Pancreas (tissue), 10 donors: ENCODE results near the gene PVRIG. TPM values are rescaled to one million over a fixed set of nuclear protein-coding genes. Genes with fewer than 3 reads are reported as not detected.
A peak's percentile ranks its signal among the peaks of the same experiment; 100 is the strongest.
"Not testable (repeated sequence)": the region's sequence is repeated elsewhere in the genome, so short reads cannot be mapped to it uniquely, and the experiment has no call there.

ENCODE experiments used
- ATAC-seq, 4 donors: fragments of 200-7000 bp; cut with Tn5 transposase; one replicate each; pipeline versions ENCODE4 v1.8.0 to v1.9.1; 2020; ENCODE audit warnings: mild to moderate bottlenecking in 4 of 4, moderate library complexity in 4 of 4
- DNase-seq, 6 donors: peaks; one replicate each; pipeline ENCODE4 v3.0.0-alpha.2; 2020
- FAIRE-seq: peaks from 2 replicates; lab custom pipeline; 2012; peaks lifted over from hg19 to GRCh38; lab: Jason Lieb, UNC
- H3K27ac ChIP-seq, 4 donors: fragments of 200-600 bp; sonication (generic); 1 replicate in 3 of 4; 2 replicates in 1 of 4; pipeline versions ENCODE4 v1.5.0 to v1.8.0; 2020
- H3K27me3 ChIP-seq, 4 donors: fragments of 200-600 bp; one replicate each; pipeline ENCODE4 v1.8.0; 2021
- H3K36me3 ChIP-seq, 3 donors: fragments of 200-600 bp; sonication (generic) in 1 of 3; one replicate each; pipeline versions ENCODE4 v1.5.0 to v1.8.0; 2020 to 2021
- H3K4me1 ChIP-seq, 3 donors: fragments of 200-600 bp; one replicate each; pipeline ENCODE4 v1.8.0; 2021
- H3K4me3 ChIP-seq, 4 donors: fragments of 200-600 bp; sonication (generic) in 2 of 4; one replicate each; pipeline versions ENCODE4 v1.5.0 to v1.8.0; 2020 to 2021
- H3K9me3 ChIP-seq, 4 donors: fragments of 200-600 bp; one replicate each; pipeline ENCODE4 v1.8.0; 2021
- WGBS, 2 donors: extraction: QIAGEN DNeasy Blood & Tissue Kit; methylation state at CpG; one replicate each; pipeline ENCODE4 v1.1.7; 2013; 5-methylcytosine and 5-hydroxymethylcytosine counted together
- intact Hi-C, 3 donors: fragments of 100-400 bp; cut with DNase I; formaldehyde crosslinking; loops; one replicate each; pipeline versions ENCODE4 v1.11.1 to v1.14.2; 2022
- polyA plus RNA-seq, 2 donors: library from polyadenylated mRNA; stranded (reverse); fragments of 200-250 nt; gene quantifications; one replicate each; pipeline ENCODE4 v1.2.3, GENCODE V29; 2013
- total RNA-seq, 6 donors: library from RNA; stranded (reverse); fragmentation: NEBNext Ultra II Directional in 4 of 6; extraction: Animal tissue kit (Norgen Biotek cat#: 25700) in 4 of 6; gene quantifications; one replicate each; pipeline versions ENCODE4 v1.2.1 to v1.2.4, GENCODE V29; 2021 to 2023
- TF ChIP-seq, protein P1 (sequence below), 4 donors: fragments of 200-600 bp; sonication (generic) in 3 of 4; IDR thresholded peaks; one replicate each; pipeline versions ENCODE4 v1.5.0 to v1.8.0; 2021; ENCODE audit warnings: antibody characterized with exemption in 4 of 4
- donor health status: healthy with polysubstance abuse.
- donor health status: DM: no; HTN: no; CAD: no; lungs with moderate emphysema.
- donor health status: DM: no; HTN: no; CAD: no.
- donor health status: control.
- donor health status: control.
- donor health status: Bipolar disorder and iron deficiency.
- donor health status: DM: yes; HTN: yes; CAD: no.
- donor health status: DM: no; HTN: no; CAD: no.
- donor health status: DM: no; HTN: no; CAD: no.
- donor health status: DM: yes; HTN: yes; CAD: no.

Gene PVRIG
- total and polyA plus RNA-seq, 8 donors, result 0.09 to 0.34 (median 0.22) TPM; not detected in 5

DNA sequence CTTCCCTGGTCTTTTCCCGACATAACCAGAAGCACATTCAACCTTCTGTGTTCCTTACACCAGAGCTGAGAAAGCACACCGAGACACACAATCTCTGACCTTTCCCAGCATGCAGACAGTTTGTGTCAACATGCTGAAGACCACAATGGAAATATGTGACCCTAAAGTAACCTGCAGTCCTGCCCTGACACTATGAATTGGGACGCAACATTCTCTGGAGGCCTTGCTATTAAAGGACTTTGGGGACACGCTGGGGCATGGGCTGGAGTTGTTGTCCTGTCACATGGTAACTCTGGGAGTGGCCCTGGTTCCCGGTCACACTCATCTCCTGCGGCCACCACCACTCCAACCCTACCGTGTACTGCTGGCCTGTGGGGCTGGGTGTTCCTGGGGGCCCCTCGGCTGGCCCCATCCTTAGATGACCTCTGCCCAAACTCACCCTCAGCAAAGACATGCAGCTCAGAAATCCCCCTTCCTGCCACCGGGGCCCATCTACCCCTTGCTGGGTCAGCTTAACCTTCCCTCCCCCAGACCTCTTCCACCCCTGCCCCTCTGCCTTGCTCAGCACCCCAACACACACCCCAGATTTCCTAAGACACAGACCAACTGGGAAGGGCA is 25.3 kb downstream of the PVRIG start:
- H3K9me3 ChIP-seq, H3K4me1 ChIP-seq, intact Hi-C loops, DNase-seq, H3K27ac ChIP-seq, FAIRE-seq, H3K27me3 ChIP-seq, H3K36me3 ChIP-seq, ATAC-seq, H3K4me3 ChIP-seq: not testable (repeated sequence)
- 76 to 79% methylated on average over 8 to 9 of the region's 9 CpGs for WGBS, 2 donors

DNA sequence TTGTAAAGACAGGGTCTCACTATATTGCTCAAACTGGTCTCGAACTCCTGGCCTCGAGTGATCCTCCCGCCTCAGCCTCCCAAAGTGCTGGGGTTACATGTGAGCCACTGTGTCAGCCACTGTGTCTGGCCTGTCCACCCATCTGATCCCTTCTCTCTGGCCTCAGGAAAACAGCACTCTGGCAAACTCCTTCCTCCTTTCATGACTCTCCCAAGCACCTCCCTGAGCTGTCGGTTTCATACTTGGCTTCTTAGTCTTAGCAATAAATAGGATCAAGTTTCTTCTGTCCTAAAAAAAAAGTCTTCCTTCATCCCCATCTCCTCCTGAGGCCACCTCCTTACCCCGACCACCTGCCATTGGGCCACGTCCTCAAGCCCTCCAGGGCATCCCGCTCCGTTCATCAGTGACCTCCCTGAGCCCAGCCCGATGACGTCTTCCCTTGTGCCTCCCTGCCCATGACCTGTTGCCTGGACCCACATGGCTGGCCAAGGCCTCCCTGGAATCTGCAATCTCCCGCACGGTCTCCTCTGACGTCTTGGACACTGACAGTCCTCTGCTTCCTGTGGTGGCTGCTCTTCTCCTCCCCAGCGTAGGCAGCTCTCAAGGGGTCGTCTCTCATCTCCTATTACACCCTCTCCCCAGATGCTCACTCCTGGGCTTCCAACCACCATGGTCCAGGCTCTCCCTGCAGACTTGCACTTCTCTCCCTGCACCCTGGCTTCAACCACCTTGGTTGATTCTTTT is 26.5 kb downstream of the PVRIG start:
- FAIRE-seq, H3K9me3 ChIP-seq, H3K36me3 ChIP-seq, H3K27ac ChIP-seq, H3K4me3 ChIP-seq, H3K4me1 ChIP-seq, intact Hi-C loops, ATAC-seq, DNase-seq, H3K27me3 ChIP-seq: not testable (repeated sequence)
- WGBS, 2 donors, result 88 to 90% methylated on average over 15 of the region's 15 CpGs

DNA sequence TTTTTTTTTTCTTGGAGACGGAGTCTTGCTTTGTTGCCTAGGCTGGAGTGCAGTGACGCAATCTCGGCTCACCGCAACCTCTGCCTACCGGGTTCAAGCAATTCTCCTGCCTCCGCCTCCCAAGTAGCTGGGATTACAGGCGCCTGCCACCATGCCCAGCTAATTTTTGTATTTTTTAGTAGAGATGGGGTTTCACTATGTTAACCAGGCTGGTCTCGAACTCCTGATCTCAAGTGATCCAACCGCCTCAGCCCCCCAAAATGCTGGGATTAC is 27.1 kb downstream of the PVRIG start:
- H3K27ac ChIP-seq, DNase-seq, H3K9me3 ChIP-seq, H3K27me3 ChIP-seq, H3K4me3 ChIP-seq, intact Hi-C loops, ATAC-seq, H3K4me1 ChIP-seq, H3K36me3 ChIP-seq, FAIRE-seq: not testable (repeated sequence)
- 95 to 96% methylated on average over 9 of the region's 9 CpGs for WGBS, 2 donors

DNA sequence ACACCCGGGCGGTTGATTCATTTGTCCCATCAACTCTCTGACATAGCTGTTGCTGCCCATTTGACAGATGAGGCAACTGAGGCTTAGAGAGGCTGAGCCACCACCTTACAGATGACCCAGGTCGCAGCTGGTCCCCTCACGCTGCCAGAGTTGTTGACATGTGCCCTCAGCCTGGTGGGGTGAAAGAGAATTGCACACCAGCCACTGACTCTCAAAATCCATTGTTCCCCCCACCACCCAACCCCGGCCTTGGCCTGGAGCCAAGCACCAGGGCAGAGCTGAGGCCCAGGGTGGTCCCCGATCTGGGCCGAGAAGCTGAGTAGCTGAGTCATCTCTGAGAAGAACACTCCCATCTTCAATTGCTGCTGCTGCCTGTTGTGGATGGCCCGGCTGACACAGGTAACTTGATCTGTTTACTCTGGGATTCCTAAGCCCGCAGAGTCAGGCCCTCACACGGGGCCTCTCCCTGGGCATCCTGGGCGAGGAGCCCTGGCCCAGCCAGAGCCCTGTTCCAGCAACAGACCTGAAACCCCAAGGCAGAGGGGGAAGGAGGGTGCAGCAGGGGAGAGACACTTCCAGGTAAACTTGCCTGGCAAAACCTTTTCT is 27.5 kb downstream of the PVRIG start:
- H3K27me3 ChIP-seq, result no peaks in the 10 kb centered on the region
- no peak overlapping the region for H3K27ac ChIP-seq
- FAIRE-seq (no peak), ATAC-seq (peak in 3 of 4 donors; percentile 76 to 88 (median 77)), DNase-seq (peak in 2 of 6 donors; percentile 18 to 60)
- intact Hi-C loops, result no loop called here
- no peaks in the 10 kb centered on the region for H3K9me3 ChIP-seq
- TF ChIP-seq, protein P1, sequence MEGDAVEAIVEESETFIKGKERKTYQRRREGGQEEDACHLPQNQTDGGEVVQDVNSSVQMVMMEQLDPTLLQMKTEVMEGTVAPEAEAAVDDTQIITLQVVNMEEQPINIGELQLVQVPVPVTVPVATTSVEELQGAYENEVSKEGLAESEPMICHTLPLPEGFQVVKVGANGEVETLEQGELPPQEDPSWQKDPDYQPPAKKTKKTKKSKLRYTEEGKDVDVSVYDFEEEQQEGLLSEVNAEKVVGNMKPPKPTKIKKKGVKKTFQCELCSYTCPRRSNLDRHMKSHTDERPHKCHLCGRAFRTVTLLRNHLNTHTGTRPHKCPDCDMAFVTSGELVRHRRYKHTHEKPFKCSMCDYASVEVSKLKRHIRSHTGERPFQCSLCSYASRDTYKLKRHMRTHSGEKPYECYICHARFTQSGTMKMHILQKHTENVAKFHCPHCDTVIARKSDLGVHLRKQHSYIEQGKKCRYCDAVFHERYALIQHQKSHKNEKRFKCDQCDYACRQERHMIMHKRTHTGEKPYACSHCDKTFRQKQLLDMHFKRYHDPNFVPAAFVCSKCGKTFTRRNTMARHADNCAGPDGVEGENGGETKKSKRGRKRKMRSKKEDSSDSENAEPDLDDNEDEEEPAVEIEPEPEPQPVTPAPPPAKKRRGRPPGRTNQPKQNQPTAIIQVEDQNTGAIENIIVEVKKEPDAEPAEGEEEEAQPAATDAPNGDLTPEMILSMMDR (IDR thresholded peaks at IDR 0.05), result no peak
- no peaks in the 10 kb centered on the region for H3K4me1 ChIP-seq
- 51 to 62% methylated on average over 11 of the region's 11 CpGs for WGBS, 2 donors
- H3K36me3 ChIP-seq, result no peaks in the 10 kb centered on the region
- H3K4me3 ChIP-seq, result no peak overlapping the region

DNA sequence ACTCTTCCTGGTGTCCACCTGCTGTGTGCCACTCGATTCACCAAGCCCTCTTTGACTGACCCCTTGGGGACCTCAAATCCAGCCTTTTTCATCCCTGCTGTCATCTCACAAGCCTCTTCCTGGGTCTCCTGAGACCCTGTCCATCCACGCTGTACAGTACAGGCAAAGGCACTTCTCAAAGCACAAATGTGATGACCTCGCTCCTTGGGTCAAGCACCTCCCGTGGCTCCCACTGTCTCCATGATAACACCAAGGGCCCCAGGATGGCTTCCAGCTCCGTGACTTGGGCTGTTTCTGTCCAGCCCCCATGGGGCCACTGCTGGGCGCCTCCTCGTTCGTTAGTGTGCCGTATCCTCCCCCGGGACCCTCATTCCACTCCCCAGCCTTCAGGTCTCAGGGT is 28.7 kb downstream of the PVRIG start:
- 90 to 91% methylated on average over 10 of the region's 10 CpGs for WGBS, 2 donors
- H3K27me3 ChIP-seq, result no peaks in the 10 kb centered on the region
- DNase-seq (no peak), FAIRE-seq (no peak), ATAC-seq (no peak)
- H3K36me3 ChIP-seq, result no peaks in the 10 kb centered on the region
- intact Hi-C loops, result no loop called here
- H3K9me3 ChIP-seq, result no peaks in the 10 kb centered on the region
- no peak overlapping the region for H3K4me3 ChIP-seq
- H3K27ac ChIP-seq, result no peak overlapping the region
- TF ChIP-seq, protein P1 (IDR thresholded peaks at IDR 0.05), result no peak
- H3K4me1 ChIP-seq, result no peaks in the 10 kb centered on the region

DNA sequence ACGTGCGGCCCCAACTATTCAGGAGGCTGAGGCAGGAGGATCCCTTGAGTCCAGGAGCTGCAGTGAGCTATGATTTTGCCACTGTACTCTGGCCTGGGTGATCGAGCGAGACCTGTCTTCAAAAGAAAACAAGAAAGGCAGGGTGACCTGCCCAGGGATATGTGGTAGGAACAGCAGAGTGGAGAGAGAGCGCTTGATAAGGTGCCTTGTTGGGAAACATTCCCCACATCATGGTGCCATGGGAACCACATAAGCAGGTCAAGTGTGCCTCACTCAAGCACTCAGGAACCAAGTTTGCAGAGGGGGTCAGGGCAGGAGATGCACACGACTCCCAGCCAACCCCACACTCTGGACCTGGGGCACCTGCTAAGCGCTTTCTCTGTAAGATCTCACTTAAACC is 37.3 kb downstream of the PVRIG start:
- no peak overlapping the region for H3K4me3 ChIP-seq
- TF ChIP-seq, protein P1 (IDR thresholded peaks at IDR 0.05), result no peak
- WGBS, 2 donors, result 95 to 97% methylated on average over 7 of the region's 7 CpGs
- ATAC-seq, result no peak
- no peak for DNase-seq
- H3K27me3 ChIP-seq, result no peaks in the 10 kb centered on the region
- no peak overlapping the region for H3K27ac ChIP-seq
- no peaks in the 10 kb centered on the region for H3K4me1 ChIP-seq
- H3K9me3 ChIP-seq, result no peaks in the 10 kb centered on the region
- intact Hi-C loops, result no loop called here
- FAIRE-seq, result no peak
- H3K36me3 ChIP-seq, result no peaks in the 10 kb centered on the region

DNA sequence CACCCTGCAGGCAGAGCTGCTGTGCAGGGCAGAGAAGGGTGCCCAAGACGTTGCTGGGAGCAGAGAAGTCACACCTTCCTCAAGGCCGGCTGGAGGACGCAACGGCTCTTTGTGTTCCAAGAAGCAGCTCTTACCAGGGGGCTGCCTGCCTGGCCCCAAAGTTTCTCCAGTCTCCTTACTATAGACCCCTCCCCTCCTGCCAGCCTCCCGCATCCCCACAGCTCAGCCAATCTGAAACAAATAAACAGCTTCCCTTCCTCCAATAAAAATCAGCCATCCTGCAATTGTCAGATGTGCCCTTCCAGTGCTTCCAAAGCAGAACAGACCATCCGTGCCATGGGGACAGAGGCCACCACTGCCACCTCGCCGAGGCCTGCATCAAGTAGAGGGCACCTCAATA is 40.2 kb downstream of the PVRIG start:
- H3K27me3 ChIP-seq, H3K36me3 ChIP-seq, H3K27ac ChIP-seq, FAIRE-seq, intact Hi-C loops, H3K4me3 ChIP-seq, ATAC-seq, H3K4me1 ChIP-seq, DNase-seq, H3K9me3 ChIP-seq: not testable (repeated sequence)
- WGBS, 2 donors, result 76 to 86% methylated on average over 5 to 8 of the region's 8 CpGs

DNA sequence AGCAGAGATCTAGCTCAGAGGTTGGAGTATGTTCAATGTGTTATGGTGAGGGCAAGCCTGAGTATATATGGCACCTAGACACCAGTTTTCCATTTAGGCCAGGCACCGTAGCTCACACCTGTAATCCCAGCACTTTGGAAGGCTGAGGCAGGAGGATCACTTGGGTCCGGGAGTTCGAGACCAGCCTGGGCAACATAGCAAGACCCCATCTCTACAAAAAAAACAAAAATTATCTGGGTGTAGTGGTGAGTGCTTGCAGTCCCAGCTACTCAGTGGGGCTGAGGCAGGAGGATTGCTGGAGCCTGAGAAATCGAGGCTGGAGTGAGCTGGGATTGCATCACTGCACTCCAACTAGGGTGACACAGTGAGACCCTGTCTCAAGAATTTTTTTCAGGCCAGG is 43.1 kb downstream of the PVRIG start:
- intact Hi-C loops, FAIRE-seq, H3K9me3 ChIP-seq, H3K4me1 ChIP-seq, ATAC-seq, H3K27me3 ChIP-seq, H3K36me3 ChIP-seq, H3K27ac ChIP-seq, DNase-seq, H3K4me3 ChIP-seq: not testable (repeated sequence)
- WGBS, 2 donors, result 92 to 97% methylated on average over 4 of the region's 4 CpGs

DNA sequence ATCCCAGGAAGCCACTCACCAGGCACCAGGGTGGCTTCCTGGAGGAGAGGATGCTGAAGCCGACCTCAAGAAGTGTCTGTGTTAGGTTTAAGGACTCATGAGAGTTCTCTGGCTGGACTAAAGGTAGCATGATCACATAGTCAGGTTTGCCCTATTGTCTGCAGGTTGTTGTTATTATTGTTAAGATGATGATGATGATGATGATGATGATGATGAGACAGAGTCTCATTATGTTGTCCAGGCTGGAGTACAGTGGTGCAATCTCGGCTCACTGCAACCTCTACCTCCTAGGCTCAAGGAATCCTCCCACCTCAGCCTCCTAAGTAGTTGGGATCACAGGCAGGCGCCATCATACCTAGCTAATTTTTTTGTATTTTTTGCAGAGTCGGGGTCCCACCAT is 44.5 kb downstream of the PVRIG start:
- intact Hi-C loops, H3K4me3 ChIP-seq, DNase-seq, H3K27me3 ChIP-seq, H3K9me3 ChIP-seq, ATAC-seq, H3K4me1 ChIP-seq, FAIRE-seq, H3K36me3 ChIP-seq: not testable (repeated sequence)
- 86 to 89% methylated on average over 4 of the region's 4 CpGs for WGBS, 2 donors
- peak overlapping the region in 3 of 4 donors; percentile 2 to 67 (median 39) for H3K27ac ChIP-seq
